Measurements from ENCODE around the gene AGFG1.
A peak's percentile ranks its signal among the peaks of the same experiment; 100 is the strongest.

The AGFG1 gene

GRCh38 chr2:227491386-227491785 lies 19.4 kb downstream of the AGFG1 start:
- Histone ChIP-seq H3K9ac (no peak overlapping the region), H3K4me2 (no peak overlapping the region), H4K20me1 (peaks cover 99% of the 10 kb centered on the region), H3K9me3 (peaks cover 6% of the 10 kb centered on the region; the same call in 1 of the 2 replicates), H3K27ac (no peak overlapping the region), H3K4me1 (no peaks in the 10 kb centered on the region), H3K4me3 (no peak overlapping the region), H3K27me3 (no peaks in the 10 kb centered on the region), H3K36me3 (peaks cover 29% of the 10 kb centered on the region)
- TF ChIP-seq Cebpa-rat (IDR thresholded peaks at IDR 0.05), result no peak

GRCh38 chr2:227493524-227493923 lies 21.6 kb downstream of the AGFG1 start:
- Histone ChIP-seq H3K9ac (no peak overlapping the region), H3K27me3 (no peaks in the 10 kb centered on the region), H3K36me3 (peaks cover 29% of the 10 kb centered on the region), H3K4me3 (no peak overlapping the region), H3K9me3 (peaks cover 4% of the 10 kb centered on the region; the same call in 1 of the 2 replicates), H3K27ac (no peak overlapping the region), H3K4me1 (no peaks in the 10 kb centered on the region), H3K4me2 (no peak overlapping the region), H4K20me1 (peaks cover 83% of the 10 kb centered on the region)
- TF ChIP-seq Cebpa-rat (IDR thresholded peaks at IDR 0.05), result no peak

DNA sequence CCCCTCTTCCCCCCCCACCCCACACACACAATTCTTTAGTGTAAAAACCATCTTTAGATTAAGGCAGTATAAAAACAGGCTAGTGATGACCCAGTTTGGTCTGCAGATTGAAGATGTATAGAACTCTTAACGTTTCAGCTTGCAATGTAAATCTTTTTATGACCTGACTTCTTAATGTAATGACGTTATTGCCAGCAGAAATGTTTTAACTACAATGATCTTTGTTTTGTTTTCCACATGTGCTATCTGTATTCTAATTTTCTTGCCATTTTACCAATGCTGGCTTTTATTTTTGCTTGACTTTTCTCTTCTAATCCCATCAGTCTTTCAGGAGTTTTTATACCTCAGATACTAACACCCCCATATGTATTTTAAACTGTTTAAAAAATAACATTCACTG lies 25.2 kb downstream of the AGFG1 start:
- H4K20me1 ChIP-seq, result peaks cover 81% of the 10 kb centered on the region

GRCh38 chr2:227499627-227500300 lies 27.8 kb downstream of the AGFG1 start:
- peaks cover 81% of the 10 kb centered on the region for H4K20me1 ChIP-seq
- H3K9ac ChIP-seq, result no peak overlapping the region
- H3K36me3 ChIP-seq, result peaks cover 53% of the 10 kb centered on the region
- H3K4me2 ChIP-seq, result no peak overlapping the region
- no peak overlapping the region for H3K4me3 ChIP-seq
- no peak for TF ChIP-seq Cebpa-rat (IDR thresholded peaks at IDR 0.05)
- no peaks in the 10 kb centered on the region for H3K4me1 ChIP-seq
- no peaks in the 10 kb centered on the region for H3K27me3 ChIP-seq
- H3K9me3 ChIP-seq, result no peaks in the 10 kb centered on the region
- H3K27ac ChIP-seq, result no peak overlapping the region

More for the DNA sequence above, 25.2 kb downstream of the AGFG1 start:
- Histone ChIP-seq H3K4me3 (no peak overlapping the region), H3K4me1 (no peaks in the 10 kb centered on the region), H3K9ac (no peak overlapping the region), H3K4me2 (no peak overlapping the region), H3K9me3 (no peaks in the 10 kb centered on the region), H3K27me3 (no peaks in the 10 kb centered on the region), H3K27ac (no peak overlapping the region), H3K36me3 (peaks cover 53% of the 10 kb centered on the region)
- no peak for TF ChIP-seq Cebpa-rat (IDR thresholded peaks at IDR 0.05)

GRCh38 chr2:227500301-227500630 lies 28.3 kb downstream of the AGFG1 start:
- Histone ChIP-seq H3K4me2 (no peak overlapping the region), H3K9me3 (no peaks in the 10 kb centered on the region), H3K9ac (no peak overlapping the region), H3K27me3 (no peaks in the 10 kb centered on the region), H3K4me3 (no peak overlapping the region), H3K4me1 (no peaks in the 10 kb centered on the region), H4K20me1 (peaks cover 81% of the 10 kb centered on the region), H3K27ac (no peak overlapping the region), H3K36me3 (peaks cover 48% of the 10 kb centered on the region)
- no peak for TF ChIP-seq Cebpa-rat (IDR thresholded peaks at IDR 0.05)

DNA sequence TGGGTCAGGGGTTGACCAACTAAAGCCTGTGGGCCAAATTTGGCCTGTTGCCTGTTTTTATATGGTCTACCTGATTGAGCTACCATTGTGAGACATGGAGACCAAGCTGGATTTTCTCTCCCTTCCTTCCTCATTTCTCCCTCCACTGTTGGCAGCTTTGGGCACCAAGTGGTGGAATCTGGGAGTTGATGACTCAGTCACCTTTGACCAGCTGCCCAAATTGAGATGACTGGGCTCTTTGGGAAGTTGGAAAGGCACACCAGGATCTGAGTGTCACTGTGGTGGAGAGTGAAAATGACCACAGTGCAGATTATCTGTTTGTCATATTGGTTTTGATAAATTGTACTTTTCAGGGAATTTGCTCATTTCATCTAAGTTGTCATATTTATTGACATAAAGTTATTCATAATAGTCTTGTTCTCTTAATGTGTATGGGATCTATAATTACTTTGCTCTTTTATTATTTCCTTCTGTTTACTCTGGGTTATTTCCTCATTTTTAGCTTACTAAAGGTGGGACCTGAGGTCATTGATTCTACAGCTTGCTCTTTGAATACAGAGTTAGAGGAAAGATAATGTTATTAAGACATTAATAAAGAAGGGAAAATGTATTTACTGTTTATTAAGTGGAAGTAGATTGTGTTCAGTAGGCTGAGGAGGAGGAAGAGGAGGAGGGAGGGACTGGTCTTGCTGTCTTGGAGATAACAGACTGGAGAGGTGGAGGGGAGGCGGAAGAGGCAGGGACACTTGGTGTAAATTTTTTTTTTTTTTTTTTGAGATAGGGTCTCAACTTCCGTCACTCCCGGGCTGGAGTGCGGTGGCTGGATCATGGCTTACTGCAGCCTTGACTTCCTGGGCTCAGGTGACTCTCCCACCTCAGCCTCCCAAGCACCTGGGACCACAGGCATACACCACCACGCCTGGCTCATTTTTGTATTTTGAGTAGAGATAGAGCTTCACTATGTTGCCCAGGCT lies 31.8 kb downstream of the AGFG1 start:
- Histone ChIP-seq H3K4me3 (no peak overlapping the region), H3K9ac (no peak overlapping the region), H3K27me3 (no peaks in the 10 kb centered on the region), H3K27ac (no peak overlapping the region), H3K9me3 (no peaks in the 10 kb centered on the region), H3K36me3 (peaks cover 45% of the 10 kb centered on the region), H3K4me2 (no peak overlapping the region), H4K20me1 (peaks cover 100% of the 10 kb centered on the region), H3K4me1 (peaks cover 22% of the 10 kb centered on the region)
- TF ChIP-seq Cebpa-rat (IDR thresholded peaks at IDR 0.05), result no peak

GRCh38 chr2:227504700-227505099 lies 32.7 kb downstream of the AGFG1 start:
- Histone ChIP-seq H3K4me3 (no peak overlapping the region), H3K4me1 (peaks cover 30% of the 10 kb centered on the region), H3K27me3 (no peaks in the 10 kb centered on the region), H3K9me3 (no peaks in the 10 kb centered on the region), H3K4me2 (no peak overlapping the region), H3K9ac (no peak overlapping the region), H4K20me1 (peaks cover 100% of the 10 kb centered on the region), H3K36me3 (peaks cover 38% of the 10 kb centered on the region), H3K27ac (no peak overlapping the region)
- no peak for TF ChIP-seq Cebpa-rat (IDR thresholded peaks at IDR 0.05)

- Histone ChIP-seq H3K4me2 (peak overlapping the region; percentile 20; the same call in 1 of the 2 replicates), H3K4me3 (no peak overlapping the region), H3K36me3 (peaks cover 25% of the 10 kb centered on the region), H4K20me1 (peaks cover 100% of the 10 kb centered on the region), H3K4me1 (peaks cover 30% of the 10 kb centered on the region), H3K27ac (no peak overlapping the region), H3K9me3 (no peaks in the 10 kb centered on the region), H3K9ac (no peak overlapping the region), H3K27me3 (no peaks in the 10 kb centered on the region)
- no peak for TF ChIP-seq Cebpa-rat (IDR thresholded peaks at IDR 0.05)
Measured at GRCh38 chr2:227506456-227506855, 34.5 kb downstream of the AGFG1 start.

DNA sequence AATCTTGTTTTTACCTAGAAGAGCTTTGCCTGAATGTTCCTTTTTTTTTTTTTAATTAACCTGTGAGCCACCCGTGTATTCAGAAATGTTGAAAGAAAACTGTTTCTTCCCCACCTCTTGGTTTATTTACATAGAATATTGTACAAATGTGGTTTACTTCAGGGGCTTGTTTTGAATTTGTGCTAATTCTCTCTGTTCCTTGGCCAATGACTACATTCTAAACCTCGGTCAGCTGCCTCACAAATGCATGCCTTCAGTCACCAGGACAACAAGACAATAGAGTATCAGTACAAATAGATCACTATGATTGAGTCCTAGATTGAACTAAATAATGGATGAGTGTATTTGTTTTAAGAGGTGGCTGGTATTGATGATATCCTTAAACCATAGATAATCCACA lies 36.0 kb downstream of the AGFG1 start:
- peaks cover 33% of the 10 kb centered on the region for H3K4me1 ChIP-seq
- no peaks in the 10 kb centered on the region for H3K27me3 ChIP-seq
- H3K9me3 ChIP-seq, result no peaks in the 10 kb centered on the region
- peaks cover 100% of the 10 kb centered on the region for H4K20me1 ChIP-seq
- TF ChIP-seq Cebpa-rat (IDR thresholded peaks at IDR 0.05), result no peak
- no peak overlapping the region for H3K4me2 ChIP-seq
- no peak overlapping the region for H3K27ac ChIP-seq
- no peak overlapping the region for H3K4me3 ChIP-seq
- H3K9ac ChIP-seq, result no peak overlapping the region
- peaks cover 12% of the 10 kb centered on the region; the same call in 1 of the 2 replicates for H3K36me3 ChIP-seq

GRCh38 chr2:227509076-227509475 lies 37.1 kb downstream of the AGFG1 start:
- H3K4me1 ChIP-seq, result peaks cover 36% of the 10 kb centered on the region
- H3K9me3 ChIP-seq, result no peaks in the 10 kb centered on the region
- H3K9ac ChIP-seq, result no peak overlapping the region
- peak overlapping the region; percentile 36; the same call in 1 of the 2 replicates for H3K4me2 ChIP-seq
- no peaks in the 10 kb centered on the region for H3K27me3 ChIP-seq
- peaks cover 8% of the 10 kb centered on the region; the same call in 1 of the 2 replicates for H3K36me3 ChIP-seq
- no peak for TF ChIP-seq Cebpa-rat (IDR thresholded peaks at IDR 0.05)
- H3K4me3 ChIP-seq, result no peak overlapping the region
- H3K27ac ChIP-seq, result no peak overlapping the region
- H4K20me1 ChIP-seq, result peaks cover 100% of the 10 kb centered on the region

All from BLaER1 (cell line).